ENCODE measurements around the gene INSYN1.

- TF ChIP-seq, protein P1, sequence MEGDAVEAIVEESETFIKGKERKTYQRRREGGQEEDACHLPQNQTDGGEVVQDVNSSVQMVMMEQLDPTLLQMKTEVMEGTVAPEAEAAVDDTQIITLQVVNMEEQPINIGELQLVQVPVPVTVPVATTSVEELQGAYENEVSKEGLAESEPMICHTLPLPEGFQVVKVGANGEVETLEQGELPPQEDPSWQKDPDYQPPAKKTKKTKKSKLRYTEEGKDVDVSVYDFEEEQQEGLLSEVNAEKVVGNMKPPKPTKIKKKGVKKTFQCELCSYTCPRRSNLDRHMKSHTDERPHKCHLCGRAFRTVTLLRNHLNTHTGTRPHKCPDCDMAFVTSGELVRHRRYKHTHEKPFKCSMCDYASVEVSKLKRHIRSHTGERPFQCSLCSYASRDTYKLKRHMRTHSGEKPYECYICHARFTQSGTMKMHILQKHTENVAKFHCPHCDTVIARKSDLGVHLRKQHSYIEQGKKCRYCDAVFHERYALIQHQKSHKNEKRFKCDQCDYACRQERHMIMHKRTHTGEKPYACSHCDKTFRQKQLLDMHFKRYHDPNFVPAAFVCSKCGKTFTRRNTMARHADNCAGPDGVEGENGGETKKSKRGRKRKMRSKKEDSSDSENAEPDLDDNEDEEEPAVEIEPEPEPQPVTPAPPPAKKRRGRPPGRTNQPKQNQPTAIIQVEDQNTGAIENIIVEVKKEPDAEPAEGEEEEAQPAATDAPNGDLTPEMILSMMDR (IDR thresholded peaks at IDR 0.05; ENCODE audit: borderline replicate concordance, extremely low read depth, low read length, poor library complexity, severe bottlenecking), result no peak
- no peak for TF ChIP-seq EZH2 (IDR thresholded peaks at IDR 0.05; ENCODE audit: borderline replicate concordance, low read depth, low read length, severe bottlenecking)
Observed at GRCh38 chr15:73792415-73792814, 39.3 kb upstream of the INSYN1 start.
